ENCODE measurements around the gene CC2D2B. TPM values are rescaled to one million over a fixed set of nuclear protein-coding genes. Genes with fewer than 3 reads are reported as not detected.

The CC2D2B gene
- total RNA-seq, 1 donor from 2014 or later = not detected

GRCh38 chr10:96017191-96017687, 109.5 kb downstream of the CC2D2B start:
- intact Hi-C loops (cut with micrococcal nuclease) = loop anchor here (1.0 to 10.0 kb wide), 2 partner anchors 208 to 323 kb away; no protein-coding TSS in a partner anchor
- DNase-seq = peak; percentile 85
- Mint-ChIP-seq H3K4me3 (no peak overlapping the region), H3K9me3 (no peaks in the 10 kb centered on the region), H3K4me1 (peaks cover 2% of the 10 kb centered on the region), H3K36me3 (ENCODE audit: low read depth) (no peaks in the 10 kb centered on the region), H3K27ac (no peak overlapping the region), H3K27me3 (peaks cover 11% of the 10 kb centered on the region)

- H3K9me3 Mint-ChIP-seq = no peaks in the 10 kb centered on the region
- no peak overlapping the region for H3K4me3 Mint-ChIP-seq
- no peak overlapping the region for H3K27ac Mint-ChIP-seq
- intact Hi-C loops (cut with micrococcal nuclease) = no loop called here
- H3K27me3 Mint-ChIP-seq = peaks cover 8% of the 10 kb centered on the region
- H3K36me3 Mint-ChIP-seq (ENCODE audit: low read depth) = no peaks in the 10 kb centered on the region
- no peak for DNase-seq
- H3K4me1 Mint-ChIP-seq = peaks cover 2% of the 10 kb centered on the region
Measured at GRCh38 chr10:96021332-96021731, 113.6 kb downstream of the CC2D2B start.

GRCh38 chr10:96022739-96023138, 115.0 kb downstream of the CC2D2B start:
- Mint-ChIP-seq H3K27me3 (peaks cover 6% of the 10 kb centered on the region), H3K36me3 (ENCODE audit: low read depth) (no peaks in the 10 kb centered on the region), H3K9me3 (no peaks in the 10 kb centered on the region), H3K4me3 (no peak overlapping the region), H3K27ac (no peak overlapping the region), H3K4me1 (no peaks in the 10 kb centered on the region)
- DNase-seq = no peak
- intact Hi-C loops (cut with micrococcal nuclease) = no loop called here

GRCh38 chr10:96023168-96023567, 115.4 kb downstream of the CC2D2B start:
- no peaks in the 10 kb centered on the region for H3K4me1 Mint-ChIP-seq

GRCh38 chr10:96025566-96025965, 117.8 kb downstream of the CC2D2B start:
- Mint-ChIP-seq H3K4me3 (no peak overlapping the region), H3K9me3 (no peaks in the 10 kb centered on the region), H3K27ac (no peak overlapping the region), H3K4me1 (no peaks in the 10 kb centered on the region), H3K36me3 (ENCODE audit: low read depth) (no peaks in the 10 kb centered on the region), H3K27me3 (peaks cover 9% of the 10 kb centered on the region)
- intact Hi-C loops (cut with micrococcal nuclease) = no loop called here
- DNase-seq = no peak

More at GRCh38 chr10:96023168-96023567, 115.4 kb downstream of the CC2D2B start:
- no peaks in the 10 kb centered on the region for H3K9me3 Mint-ChIP-seq
- DNase-seq = no peak
- H3K27ac Mint-ChIP-seq = no peak overlapping the region
- intact Hi-C loops (cut with micrococcal nuclease) = no loop called here
- peaks cover 7% of the 10 kb centered on the region for H3K27me3 Mint-ChIP-seq
- no peak overlapping the region for H3K4me3 Mint-ChIP-seq
- no peaks in the 10 kb centered on the region for H3K36me3 Mint-ChIP-seq (ENCODE audit: low read depth)

- intact Hi-C loops (cut with micrococcal nuclease) = no loop called here
Measured at GRCh38 chr10:96034625-96035024, 126.8 kb downstream of the CC2D2B start.

GRCh38 chr10:96038476-96039387, 131.0 kb downstream of the CC2D2B start:
- Mint-ChIP-seq H3K4me3 (no peak overlapping the region), H3K9me3 (no peaks in the 10 kb centered on the region), H3K27me3 (peaks cover 31% of the 10 kb centered on the region), H3K4me1 (peaks cover 4% of the 10 kb centered on the region), H3K27ac (no peak overlapping the region), H3K36me3 (ENCODE audit: low read depth) (peaks cover 2% of the 10 kb centered on the region)
- DNase-seq = no peak
- intact Hi-C loops (cut with micrococcal nuclease) = no loop called here

More at GRCh38 chr10:96034625-96035024, 126.8 kb downstream of the CC2D2B start:
- Mint-ChIP-seq H3K4me1 (no peaks in the 10 kb centered on the region), H3K4me3 (no peak overlapping the region), H3K27ac (no peak overlapping the region), H3K36me3 (ENCODE audit: low read depth) (peaks cover 2% of the 10 kb centered on the region), H3K27me3 (peaks cover 41% of the 10 kb centered on the region), H3K9me3 (no peaks in the 10 kb centered on the region)
- DNase-seq = no peak

- H3K9me3 Mint-ChIP-seq = no peaks in the 10 kb centered on the region
- no peak overlapping the region for H3K4me3 Mint-ChIP-seq
- DNase-seq = no peak
- peaks cover 11% of the 10 kb centered on the region for H3K36me3 Mint-ChIP-seq (ENCODE audit: low read depth)
- peaks cover 22% of the 10 kb centered on the region for H3K4me1 Mint-ChIP-seq
- no peak overlapping the region for H3K27ac Mint-ChIP-seq
- intact Hi-C loops (cut with micrococcal nuclease) = loop anchor here (5.0 kb wide), 1 partner anchor 349 kb away; the partner anchor contains the start of gene TCTN3
- peaks cover 21% of the 10 kb centered on the region for H3K27me3 Mint-ChIP-seq
Measured at GRCh38 chr10:96041146-96041545, 133.4 kb downstream of the CC2D2B start.

- DNase-seq = peak; percentile 95
- H3K4me1 Mint-ChIP-seq = peaks cover 36% of the 10 kb centered on the region
- intact Hi-C loops (cut with micrococcal nuclease) = loop anchor here (1.0 to 5.0 kb wide), 3 partner anchors 20 to 351 kb away; partner anchors contain the start of gene TCTN3
- peak within 1 kb of the TSS; percentile 96 for H3K4me3 Mint-ChIP-seq
- H3K36me3 Mint-ChIP-seq (ENCODE audit: low read depth) = peaks cover 25% of the 10 kb centered on the region
- peaks cover 6% of the 10 kb centered on the region for H3K27me3 Mint-ChIP-seq
- H3K9me3 Mint-ChIP-seq = no peaks in the 10 kb centered on the region
- H3K27ac Mint-ChIP-seq = peak within 1 kb of the TSS; percentile 90
Measured at GRCh38 chr10:96043033-96043892, 135.5 kb downstream of the CC2D2B start, which contains the start of gene CCNJ. TSS of gene CCNJ (plus strand) at chr10:96043583. CDS start at chr10:96044394, 811 bp downstream.

- no peaks in the 10 kb centered on the region for H3K9me3 Mint-ChIP-seq
- no peaks in the 10 kb centered on the region for H3K27me3 Mint-ChIP-seq
- intact Hi-C loops (cut with micrococcal nuclease) = loop anchor here (1.0 to 5.0 kb wide), 5 partner anchors 19 to 352 kb away; partner anchors contain the start of genes TCTN3 and ZNF518A
- DNase-seq = peak; percentile 85
- H3K36me3 Mint-ChIP-seq (ENCODE audit: low read depth) = peaks cover 27% of the 10 kb centered on the region
- peak overlapping the region; percentile 90 for H3K27ac Mint-ChIP-seq
- peaks cover 42% of the 10 kb centered on the region for H3K4me1 Mint-ChIP-seq
- H3K4me3 Mint-ChIP-seq = peak overlapping the region; percentile 96
Measured at GRCh38 chr10:96043893-96044715, 136.3 kb downstream of the CC2D2B start.

- Mint-ChIP-seq H3K4me3 (peak overlapping the region; percentile 96), H3K9me3 (no peaks in the 10 kb centered on the region), H3K27me3 (no peaks in the 10 kb centered on the region), H3K36me3 (ENCODE audit: low read depth) (peaks cover 31% of the 10 kb centered on the region), H3K4me1 (peaks cover 45% of the 10 kb centered on the region), H3K27ac (peak overlapping the region; percentile 90)
- intact Hi-C loops (cut with micrococcal nuclease) = loop anchor here (1.0 to 5.0 kb wide), 3 partner anchors 28 to 352 kb away; partner anchors contain the start of genes TCTN3 and ZNF518A
- DNase-seq = no peak
Measured at GRCh38 chr10:96044736-96045135, 137.0 kb downstream of the CC2D2B start.

- no peaks in the 10 kb centered on the region for H3K27me3 Mint-ChIP-seq
- H3K36me3 Mint-ChIP-seq (ENCODE audit: low read depth) = peaks cover 38% of the 10 kb centered on the region
- H3K9me3 Mint-ChIP-seq = no peaks in the 10 kb centered on the region
- DNase-seq = no peak
- no peak overlapping the region for H3K27ac Mint-ChIP-seq
- intact Hi-C loops (cut with micrococcal nuclease) = no loop called here
- H3K4me1 Mint-ChIP-seq = peaks cover 46% of the 10 kb centered on the region
- H3K4me3 Mint-ChIP-seq = no peak overlapping the region
Measured at GRCh38 chr10:96046546-96046945, 138.8 kb downstream of the CC2D2B start.

Measured in activated CD4-positive, alpha-beta T cell treated with anti-CD3 and anti-CD28 coated beads, Interleukin-2, amount 10 ng/mL, durations not matched to agents 24 days and 14 days (primary cell).